K562 (cell line): ENCODE measurements around the gene RAP2C. TPM values are rescaled to one million over a fixed set of nuclear protein-coding genes. Genes with fewer than 3 reads are reported as not detected.

Experiments used
- ATAC-seq: fragments of 200-7000 bp; cut with Tn5 transposase; 3 replicates; pipeline ENCODE4 v1.9.1; 2020; ENCODE audit warnings: moderate library complexity
- Bru-seq: library from RNA; stranded (reverse); fragments of 400-500 nt; gene quantifications from one replicate; lab custom pipeline; 2021; lab: Mats Ljungman, UMichigan
- BruChase-seq, 2 experiments: library from RNA; stranded (reverse); fragments of 400-500 nt; gene quantifications; one replicate each; lab custom pipeline; 2021; lab: Mats Ljungman, UMichigan
- BruUV-seq: library from RNA; stranded (reverse); fragments of 400-500 nt; replicated peaks from 2 replicates; lab custom pipeline; 2021; lab: Mats Ljungman, UMichigan
- CTCF ChIA-PET: fragments of 300-600 bp; formaldehyde crosslinking; extraction: SDS; loops from one replicate; lab custom pipeline; 2021; ENCODE audit warnings: low intra/inter-chr PET ratio; lab: Yijun Ruan, JAX
- POLR2A ChIA-PET: fragments of 300-600, 350-650 bp; sonication (Branson Sonifier 250); formaldehyde crosslinking; extraction: SDS; loops from one replicate; lab custom pipeline; 2021; ENCODE audit warnings: antibody characterized with exemption, inconsistent platforms; lab: Yijun Ruan, JAX
- DNase-seq, 4 experiments: peaks; one replicate each; pipeline versions ENCODE4 v3.0.0 to v3.0.0-alpha.2; 2011 to 2018; ENCODE audit warnings: low spot score in 3 of 4, mixed read lengths in 3 of 4; ENCODE audit errors: extremely low read depth in 1 of 4
- FAIRE-seq: peaks from 2 replicates; lab custom pipeline; 2011; peaks lifted over from hg19 to GRCh38; lab: Jason Lieb, UNC
- H2AFZ ChIP-seq: 2 replicates; pipeline ENCODE4 v1.6.0; 2011; ENCODE audit warnings: low read depth, low read length, control low read depth, inconsistent platforms
- H3K27ac ChIP-seq: fragments of 200-600 bp; 3 replicates; pipeline ENCODE4 v1.8.0; 2011; ENCODE audit warnings: low read depth, mild to moderate bottlenecking, control low read depth, inconsistent platforms, low read length, moderate library complexity, mixed read lengths; ENCODE audit errors: extremely low read depth
- H3K27me3 ChIP-seq, 2 experiments: fragments of 300-600 bp in 1 of 2; 2 replicates in 1 of 2; 3 replicates in 1 of 2; pipeline versions ENCODE4 v1.6.0 to v1.8.0; 2011; ENCODE audit warnings: inconsistent platforms in 2 of 2, low read length in 2 of 2, mild to moderate bottlenecking in 1 of 2, mixed read lengths in 1 of 2, moderate library complexity in 1 of 2; ENCODE audit not compliant: control insufficient read depth in 2 of 2, insufficient read depth in 2 of 2
- H3K36me3 ChIP-seq: fragments of 300-600 bp; 3 replicates; pipeline ENCODE4 v1.8.0; 2011; ENCODE audit warnings: mild to moderate bottlenecking, low read length, inconsistent platforms; ENCODE audit not compliant: control insufficient read depth, insufficient read depth
- H3K4me1 ChIP-seq, 2 experiments: fragments of 200-600 bp in 1 of 2; replicated peaks in 1 of 2; 2 replicates in 1 of 2; 3 replicates in 1 of 2; pipeline versions ENCODE4 v1.5.1 to v1.8.0; 2011; ENCODE audit warnings: inconsistent platforms in 2 of 2, low read length in 2 of 2, mild to moderate bottlenecking in 1 of 2, mixed read lengths in 1 of 2, moderate library complexity in 1 of 2; ENCODE audit not compliant: control insufficient read depth in 2 of 2, insufficient read depth in 2 of 2
- H3K4me2 ChIP-seq: 2 replicates; pipeline ENCODE4 v1.6.1; 2011; ENCODE audit warnings: low read length, control low read depth, inconsistent platforms, mixed read lengths; ENCODE audit not compliant: insufficient read depth
- H3K4me3 ChIP-seq: fragments of 200-600 bp; sonication (generic), shearing (Covaris generic); 2 replicates; pipeline ENCODE4 v1.5.1; 2016; ENCODE audit warnings: control low read depth, inconsistent platforms
- H3K79me2 ChIP-seq: fragments of 200-600 bp; 3 replicates; pipeline ENCODE4 v1.8.0; 2011; ENCODE audit warnings: low read length, inconsistent platforms; ENCODE audit not compliant: control insufficient read depth, insufficient read depth
- H3K9ac ChIP-seq, 2 experiments: 2 replicates each; pipeline versions ENCODE4 v1.6.0 to v1.6.1; 2011; ENCODE audit warnings: low read depth in 2 of 2, low read length in 2 of 2, control low read depth in 1 of 2, inconsistent platforms in 1 of 2, mild to moderate bottlenecking in 1 of 2, mixed read lengths in 1 of 2; ENCODE audit not compliant: insufficient read depth in 1 of 2
- H3K9me1 ChIP-seq: one replicate; pipeline ENCODE4 v1.6.0; 2011; ENCODE audit warnings: inconsistent platforms, mild to moderate bottlenecking, low read length, moderate library complexity; ENCODE audit not compliant: control insufficient read depth, insufficient read depth
- H3K9me3 ChIP-seq: replicated peaks from 2 replicates; pipeline ENCODE4 v1.5.1; 2011; ENCODE audit warnings: low read depth, low read length, inconsistent platforms; ENCODE audit not compliant: control insufficient read depth, insufficient read depth
- H4K20me1 ChIP-seq: replicated peaks from 2 replicates; pipeline ENCODE4 v1.6.1; 2011; ENCODE audit warnings: low read length, inconsistent platforms, mixed read lengths; ENCODE audit not compliant: control insufficient read depth, insufficient read depth
- CCAR2 ChIP-seq: fragments of 200-400 bp; formaldehyde crosslinking; IDR thresholded peaks from 2 replicates; pipeline ENCODE4 v1.6.1; 2017; ENCODE audit warnings: mild to moderate bottlenecking, low read depth, low read length
- CHD2 ChIP-seq: IDR thresholded peaks from 2 replicates; pipeline ENCODE4 v1.6.1; 2011; ENCODE audit warnings: low read depth, low read length
- ERF ChIP-seq: fragments of 450-650 bp; formaldehyde crosslinking; IDR thresholded peaks from 2 replicates; pipeline ENCODE4 v1.4.0; 2020; ENCODE audit warnings: mild to moderate bottlenecking, mixed read lengths
- KLF1 ChIP-seq: fragments of 450-650 bp; IDR thresholded peaks from 2 replicates; pipeline ENCODE4 v1.6.1; 2016; ENCODE audit warnings: missing genetic modification characterization, missing compliant biosample characterization
- MAFG ChIP-seq: fragments of 450-650 bp; conservative IDR thresholded peaks from 2 replicates; pipeline ENCODE4 v1.6.1; 2016; ENCODE audit warnings: missing genetic modification characterization, missing compliant biosample characterization
- MAZ ChIP-seq, 2 experiments: fragments of 450-650 bp in 1 of 2; sonication (generic) in 1 of 2; formaldehyde crosslinking; IDR thresholded peaks in 1 of 2; conservative IDR thresholded peaks in 1 of 2; 2 replicates each; pipeline versions ENCODE4 v1.4.0 to v1.5.0; 2020; ENCODE audit warnings: mild to moderate bottlenecking in 1 of 2, missing genetic modification reagents in 1 of 2
- MCM7 ChIP-seq, 2 experiments: fragments of 450-650 bp; IDR thresholded peaks; 2 replicates each; pipeline ENCODE4 v1.6.1; 2016 to 2018
- NR2F6 ChIP-seq: fragments of 450-650 bp; formaldehyde crosslinking; IDR thresholded peaks from 2 replicates; pipeline ENCODE4 v1.4.0; 2020; ENCODE audit warnings: mild to moderate bottlenecking
- PTRF ChIP-seq: fragments of 450-650 bp; IDR thresholded peaks from 2 replicates; pipeline ENCODE4 v1.6.1; 2016; ENCODE audit warnings: mild to moderate bottlenecking, missing genetic modification characterization, missing compliant biosample characterization
- SMAD4 ChIP-seq: fragments of 250-450 bp; sonication (Bioruptor Pico); conservative IDR thresholded peaks from 2 replicates; pipeline ENCODE4 v1.8.0; 2021; ENCODE audit warnings: inconsistent platforms, mild to moderate bottlenecking, moderate library complexity
- TCF3 ChIP-seq: sonication (generic); formaldehyde crosslinking; IDR thresholded peaks from 2 replicates; pipeline ENCODE4 v1.4.0; 2020; ENCODE audit warnings: mild to moderate bottlenecking, missing genetic modification reagents
- TEAD2 ChIP-seq: fragments of 450-650 bp; IDR thresholded peaks from 2 replicates; pipeline ENCODE4 v1.6.1; 2016; ENCODE audit warnings: missing genetic modification characterization, control low read depth, missing compliant biosample characterization
- ZKSCAN3 ChIP-seq: fragments of 250-450 bp; sonication (Bioruptor Pico); IDR thresholded peaks from 2 replicates; pipeline ENCODE4 v1.4.0; 2020
- ZNF24 ChIP-seq: fragments of 450-650 bp; IDR thresholded peaks from 2 replicates; pipeline ENCODE4 v1.6.1; 2016
- ZZZ3 ChIP-seq: fragments of 450-650 bp; IDR thresholded peaks from 2 replicates; pipeline ENCODE4 v1.6.1; 2016; ENCODE audit warnings: antibody characterized with exemption, mild to moderate bottlenecking, moderate library complexity
- WGBS: fragments of 100-300 bp; shearing (Covaris generic); methylation state at CpG from one replicate; pipeline ENCODE4 v1.1.6; 2016; ENCODE audit warnings: low coverage, mixed read lengths; ENCODE audit not compliant: insufficient coverage; ENCODE audit errors: missing lambda C conversion rate; 5-methylcytosine and 5-hydroxymethylcytosine counted together
- in situ Hi-C: fragments of 300-500 bp; cut with MboI; formaldehyde crosslinking; loops from 4 replicates; pipeline ENCODE4 v1.15.0; 2018; ENCODE audit warnings: inconsistent platforms, mixed read lengths
- intact Hi-C: fragments of 100-400 bp; cut with micrococcal nuclease; formaldehyde crosslinking; loops from 2 replicates; pipeline ENCODE4 v1.14.2; 2022
- long read RNA-seq, 3 experiments: library from polyadenylated mRNA in 2 of 3; library from RNA in 1 of 3; unstranded in 2 of 3; stranded (forward) in 1 of 3; transcript quantifications; one replicate each; pipeline ENCODE4 v2.0.0, GENCODE V29; 2019 to 2022
- polyA minus RNA-seq, 3 experiments: library from RNA; depleted of rRNA, polyadenylated mRNA; stranded (reverse); fragments of >200 nt; gene quantifications; 2 replicates each; pipeline ENCODE4 v1.2.3, GENCODE V29; 2011
- polyA plus RNA-seq, 8 experiments: library from polyadenylated mRNA; depleted of rRNA in 4 of 8; stranded (reverse) in 5 of 8; unstranded in 3 of 8; fragments of >200 nt; fragmentation: Nextera tagmentation in 2 of 8; fragmentation: Illumina TruSeq in 1 of 8; extraction: Ambion mirVana in 2 of 8; extraction: Trizol in 1 of 8; gene quantifications; 2 replicates each; pipeline versions ENCODE4 v1.2.1 to v1.2.3, GENCODE V29; 2011 to 2014; ENCODE audit warnings: inconsistent platforms in 1 of 8, missing spikeins in 1 of 8
- total RNA-seq, 7 experiments: library from RNA; depleted of rRNA in 6 of 7; stranded (reverse); fragments of >200 nt in 6 of 7; fragmentation: Illumina TruSeq in 2 of 7; extraction: Trizol in 2 of 7; gene quantifications; 2 replicates each; pipeline versions ENCODE4 v1.2.1 to v1.2.3, GENCODE V29; 2011 to 2021; ENCODE audit warnings: low replicate concordance in 1 of 7
- TF ChIP-seq, protein P1 (sequence below): conservative IDR thresholded peaks from 2 replicates; pipeline ENCODE4 v1.6.1; 2011; ENCODE audit warnings: low read depth, mild to moderate bottlenecking, low read length; ENCODE audit not compliant: control insufficient read depth
- TF ChIP-seq, protein P2 (sequence below): fragments of 200-800 bp; sonication (Bioruptor generic); IDR thresholded peaks from 2 replicates; pipeline ENCODE4 v1.6.1; 2017; ENCODE audit warnings: missing genetic modification characterization, missing compliant biosample characterization

The RAP2C gene
- total RNA-seq (2011; cell fraction: chromatin; rRNA removed; ENCODE audit: low replicate concordance), result 10.3 and 21.0 TPM in 2 replicates
- total RNA-seq (2011; cell fraction: nucleolus; rRNA removed), result 6.7 and 7.4 TPM in 2 replicates
- 11.7 and 26.1 TPM in 2 replicates for total RNA-seq (2011; cell fraction: nucleoplasm; rRNA removed)
- total RNA-seq (2014; rRNA removed), result 7.8 and 7.9 TPM in 2 replicates
- total RNA-seq (2014; rRNA removed; fragmentation: Illumina TruSeq; extraction: Trizol), result 25.9 and 28.7 TPM in 2 replicates
- 23.4 and 26.4 TPM in 2 replicates for total RNA-seq (2015; rRNA removed; fragmentation: Illumina TruSeq; extraction: Trizol)
- total RNA-seq (2021), result 28.1 and 28.6 TPM in 2 replicates
- polyA plus RNA-seq (2011; rRNA removed), result 20.2 and 24.1 TPM in 2 replicates
- polyA plus RNA-seq (2011; cell fraction: cytosol; rRNA removed), result 9.5 and 9.6 TPM in 2 replicates
- polyA plus RNA-seq (2011; cell fraction: nucleus; rRNA removed), result 25.2 and 31.4 TPM in 2 replicates
- 18.9 and 24.7 TPM in 2 replicates for polyA plus RNA-seq (2012)
- polyA plus RNA-seq (2014; fragmentation: Illumina TruSeq; extraction: Trizol), result 18.6 and 20.8 TPM in 2 replicates
- 10 to 100 TPM; 13.0 to 16.6 TPM for polyA plus RNA-seq (2014; fragmentation: Nextera tagmentation; extraction: Ambion mirVana)
- polyA plus RNA-seq (2014; rRNA removed), result 13.9 and 14.9 TPM in 2 replicates
- 32.7 TPM in 2 replicates for polyA minus RNA-seq (2011; rRNA and poly(A)+ RNA removed)
- 14.2 and 15.3 TPM in 2 replicates for polyA minus RNA-seq (2011; cell fraction: cytosol; rRNA and poly(A)+ RNA removed)
- 8.6 and 18.0 TPM in 2 replicates for polyA minus RNA-seq (2011; cell fraction: nucleus; rRNA and poly(A)+ RNA removed)
- percentile 87 among the genes with signal in this experiment for Bru-seq, nascent RNA
- percentile 95 among the genes with signal in this experiment for BruChase-seq, experiment 1, labeled RNA remaining after a 2-hour chase
- BruChase-seq, experiment 2, labeled RNA remaining after a 6-hour chase, result percentile 96 among the genes with signal in this experiment
- long read RNA-seq, experiment 1, transcript RAP2C-201 (4 exons, 3,896 nt), result major isoform, 11 of 90 reads
- long read RNA-seq, experiment 1, partial matches to known transcripts, result 33 of 90 reads
- long read RNA-seq, experiment 1, other reads (novel, unspliced or antisense), result 46 of 90 reads
- long read RNA-seq, experiment 2, partial matches to known transcripts, result 0 of 10 reads
- long read RNA-seq, experiment 2, other reads (novel, unspliced or antisense), result 10 of 10 reads
- long read RNA-seq, experiment 3, partial matches to known transcripts, result 2 of 12 reads
- long read RNA-seq, experiment 3, other reads (novel, unspliced or antisense), result 9 of 12 reads

DNA sequence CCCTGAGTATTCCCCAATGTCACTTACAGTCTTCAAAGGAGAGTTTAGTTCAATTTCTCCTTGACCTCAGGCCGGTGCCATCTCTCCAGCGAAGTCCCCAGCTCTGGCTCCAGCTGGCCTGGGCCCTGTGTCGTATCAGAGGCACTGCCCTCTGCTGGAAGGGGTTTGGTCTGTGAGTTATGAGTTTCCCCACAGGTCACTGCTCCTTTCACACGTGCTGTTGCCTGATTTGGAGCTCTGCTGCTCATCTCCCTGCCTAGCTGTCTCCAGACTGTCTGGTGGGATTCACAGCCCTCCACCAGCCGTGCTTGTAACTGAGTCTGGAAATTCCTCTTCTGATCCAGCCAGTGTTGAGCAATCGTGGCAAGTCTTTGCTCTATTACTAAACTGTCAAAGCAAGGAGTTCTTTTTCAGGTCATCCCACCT, at the start of gene RAP2C:
Gene RAP2C (minus strand): TSS at position 105 of the 426 bp plus-strand sequence. CDS start 2,179 bp downstream, outside the sequence.
- H4K20me1 ChIP-seq, result no peaks in the 10 kb centered on the region
- ChIA-PET CTCF (no interaction called here), POLR2A (interaction anchor here (0.6 to 1.1 kb wide), 3 partner anchors 11 to 391 kb away, joined by 3 to 4 read pairs (median 3); no protein-coding TSS in a partner anchor)
- no peaks in the 10 kb centered on the region for H3K9me3 ChIP-seq
- H3K79me2 ChIP-seq, result peaks cover 38% of the 10 kb centered on the region
- H3K9ac ChIP-seq, result peak within 1 kb of the TSS; percentile 74 to 87
- peak within 1 kb of the TSS; percentile 70 for H3K4me3 ChIP-seq
- H3K36me3 ChIP-seq, result peaks cover 6% of the 10 kb centered on the region; the same call in 2 of the 3 replicates
- no peaks in the 10 kb centered on the region for H3K27me3 ChIP-seq
- FAIRE-seq (peak; percentile 95), ATAC-seq (peak; percentile 83), DNase-seq (peak; percentile 55 to 88 (median 67))
- H3K27ac ChIP-seq, result peak within 1 kb of the TSS; percentile 74
- intact Hi-C loops (loop anchor here (1.0 to 5.0 kb wide), 4 partner anchors 127 to 379 kb away; partner anchors contain the start of gene STK26), in situ Hi-C loops (loop anchor here (5.0 to 10.0 kb wide), 2 partner anchors 135 to 387 kb away; no protein-coding TSS in a partner anchor)
- BruUV-seq, result no TSS peak
- H3K4me2 ChIP-seq, result peak within 1 kb of the TSS; percentile 73
- no peaks in the 10 kb centered on the region for H3K9me1 ChIP-seq
- H2AFZ ChIP-seq, result peak within 1 kb of the TSS; percentile 83
- 0% methylated on average over 4 of the region's 6 CpGs for WGBS
- peaks cover 0 to 4% of the 10 kb centered on the region in 2 experiments; a peak in 2 of 5 replicates for H3K4me1 ChIP-seq
- TF ChIP-seq TCF3, result peak; percentile 23
- no peak for TF ChIP-seq NR2F6 (CRISPR knock-in tag)
- TF ChIP-seq, protein P1, sequence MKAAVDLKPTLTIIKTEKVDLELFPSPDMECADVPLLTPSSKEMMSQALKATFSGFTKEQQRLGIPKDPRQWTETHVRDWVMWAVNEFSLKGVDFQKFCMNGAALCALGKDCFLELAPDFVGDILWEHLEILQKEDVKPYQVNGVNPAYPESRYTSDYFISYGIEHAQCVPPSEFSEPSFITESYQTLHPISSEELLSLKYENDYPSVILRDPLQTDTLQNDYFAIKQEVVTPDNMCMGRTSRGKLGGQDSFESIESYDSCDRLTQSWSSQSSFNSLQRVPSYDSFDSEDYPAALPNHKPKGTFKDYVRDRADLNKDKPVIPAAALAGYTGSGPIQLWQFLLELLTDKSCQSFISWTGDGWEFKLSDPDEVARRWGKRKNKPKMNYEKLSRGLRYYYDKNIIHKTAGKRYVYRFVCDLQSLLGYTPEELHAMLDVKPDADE, result 0 out of 2 replicates have a peak, but pooled peaks have one; percentile 47
- TF ChIP-seq ERF (CRISPR knock-in tag), result no peak
- no peak for TF ChIP-seq CHD2
- TF ChIP-seq CCAR2, result no peak
- TF ChIP-seq ZZZ3, result no peak
- TF ChIP-seq KLF1 (tag), result no peak
- TF ChIP-seq MAZ (CRISPR knock-in tag; conservative IDR thresholded peaks at IDR 0.05 in 1 of 2, IDR thresholded peaks at IDR 0.05 in 1 of 2), result no peak
- TF ChIP-seq MCM7 (IDR thresholded peaks at IDR 0.05), result no peak
- TF ChIP-seq TEAD2 (tag), result no peak
- TF ChIP-seq ZKSCAN3 (CRISPR knock-in tag), result no peak
- no peak for TF ChIP-seq MAFG (tag)
- TF ChIP-seq, protein P2, sequence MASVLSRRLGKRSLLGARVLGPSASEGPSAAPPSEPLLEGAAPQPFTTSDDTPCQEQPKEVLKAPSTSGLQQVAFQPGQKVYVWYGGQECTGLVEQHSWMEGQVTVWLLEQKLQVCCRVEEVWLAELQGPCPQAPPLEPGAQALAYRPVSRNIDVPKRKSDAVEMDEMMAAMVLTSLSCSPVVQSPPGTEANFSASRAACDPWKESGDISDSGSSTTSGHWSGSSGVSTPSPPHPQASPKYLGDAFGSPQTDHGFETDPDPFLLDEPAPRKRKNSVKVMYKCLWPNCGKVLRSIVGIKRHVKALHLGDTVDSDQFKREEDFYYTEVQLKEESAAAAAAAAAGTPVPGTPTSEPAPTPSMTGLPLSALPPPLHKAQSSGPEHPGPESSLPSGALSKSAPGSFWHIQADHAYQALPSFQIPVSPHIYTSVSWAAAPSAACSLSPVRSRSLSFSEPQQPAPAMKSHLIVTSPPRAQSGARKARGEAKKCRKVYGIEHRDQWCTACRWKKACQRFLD, result no peak
- peak; percentile 45; the same call in 1 of the 2 replicates for TF ChIP-seq SMAD4
- TF ChIP-seq PTRF (tag), result no peak
- 0 out of 2 replicates have a peak, but pooled peaks have one; percentile 17 for TF ChIP-seq ZNF24
